HepG2 (cell line): Measurements from ENCODE around the gene GNG13.

Source experiments
- CBFB ChIP-seq: sonication (generic); formaldehyde crosslinking; IDR thresholded peaks from 2 replicates; pipeline ENCODE4 v1.4.0; 2020; ENCODE audit warnings: missing genetic modification reagents
- GABPA ChIP-seq, 2 experiments: IDR thresholded peaks; 2 replicates each; pipeline ENCODE4 v1.6.1; 2011 to 2016; ENCODE audit warnings: low read depth in 2 of 2, low read length in 1 of 2, missing biosample characterization in 1 of 2, missing genetic modification characterization in 1 of 2
- MAZ ChIP-seq, 2 experiments: sonication (generic) in 1 of 2; formaldehyde crosslinking in 1 of 2; IDR thresholded peaks; 2 replicates each; pipeline versions ENCODE4 v1.5.0 to v1.6.1; 2012 to 2020; ENCODE audit warnings: low read depth in 2 of 2, mild to moderate bottlenecking in 2 of 2, borderline replicate concordance in 1 of 2, improper control_type of control experiment in 1 of 2, low read length in 1 of 2, missing genetic modification reagents in 1 of 2, moderate library complexity in 1 of 2
- MYC ChIP-seq: sonication (generic); formaldehyde crosslinking; IDR thresholded peaks from 2 replicates; pipeline ENCODE4 v1.9.0; 2021; ENCODE audit warnings: missing genetic modification reagents, borderline replicate concordance
- POLR2AphosphoS2 ChIP-seq: IDR thresholded peaks from 2 replicates; pipeline ENCODE4 v1.6.1; 2011; ENCODE audit warnings: low read depth, low read length, improper control_type of control experiment
- POLR2AphosphoS5 ChIP-seq: IDR thresholded peaks from 2 replicates; pipeline ENCODE4 v1.6.1; 2012; ENCODE audit warnings: low read depth, low read length
- RAD21 ChIP-seq: fragments of 450-650 bp; formaldehyde crosslinking; IDR thresholded peaks from 2 replicates; pipeline ENCODE4 v1.5.0; 2020; ENCODE audit warnings: mild to moderate bottlenecking
- RARG ChIP-seq: sonication (generic); formaldehyde crosslinking; IDR thresholded peaks from 2 replicates; pipeline ENCODE4 v1.4.0; 2020; ENCODE audit warnings: low read depth, mild to moderate bottlenecking, missing genetic modification reagents
- ZNF460 ChIP-seq: sonication (generic); formaldehyde crosslinking; IDR thresholded peaks from 2 replicates; pipeline ENCODE4 v1.5.1; 2020; ENCODE audit warnings: missing genetic modification reagents, mild to moderate bottlenecking, borderline replicate concordance
- TF ChIP-seq, protein P1 (sequence below): sonication (generic); formaldehyde crosslinking; IDR thresholded peaks from 2 replicates; pipeline ENCODE4 v1.5.0; 2020; ENCODE audit warnings: mild to moderate bottlenecking, missing genetic modification reagents, moderate library complexity
- TF ChIP-seq, protein P2 (sequence below): sonication (generic); formaldehyde crosslinking; IDR thresholded peaks from 2 replicates; pipeline ENCODE4 v1.4.0; 2020; ENCODE audit warnings: missing genetic modification reagents
- TF ChIP-seq, protein P3 (sequence below), 2 experiments: sonication (generic) in 1 of 2; formaldehyde crosslinking in 1 of 2; IDR thresholded peaks; 2 replicates each; pipeline versions ENCODE4 v1.6.1 to v1.9.0; 2014 to 2022; ENCODE audit warnings: antibody characterized with exemption in 1 of 2, borderline replicate concordance in 1 of 2, inconsistent platforms in 1 of 2, low read depth in 1 of 2, missing genetic modification reagents in 1 of 2
- TF ChIP-seq, protein P4 (sequence below), 2 experiments: sonication (generic) in 1 of 2; formaldehyde crosslinking in 1 of 2; IDR thresholded peaks; 2 replicates each; pipeline versions ENCODE4 v1.5.1 to v1.6.1; 2011 to 2020; ENCODE audit warnings: borderline replicate concordance in 1 of 2, low read depth in 1 of 2, low read length in 1 of 2, mild to moderate bottlenecking in 1 of 2, missing genetic modification reagents in 1 of 2, moderate library complexity in 1 of 2

DNA sequence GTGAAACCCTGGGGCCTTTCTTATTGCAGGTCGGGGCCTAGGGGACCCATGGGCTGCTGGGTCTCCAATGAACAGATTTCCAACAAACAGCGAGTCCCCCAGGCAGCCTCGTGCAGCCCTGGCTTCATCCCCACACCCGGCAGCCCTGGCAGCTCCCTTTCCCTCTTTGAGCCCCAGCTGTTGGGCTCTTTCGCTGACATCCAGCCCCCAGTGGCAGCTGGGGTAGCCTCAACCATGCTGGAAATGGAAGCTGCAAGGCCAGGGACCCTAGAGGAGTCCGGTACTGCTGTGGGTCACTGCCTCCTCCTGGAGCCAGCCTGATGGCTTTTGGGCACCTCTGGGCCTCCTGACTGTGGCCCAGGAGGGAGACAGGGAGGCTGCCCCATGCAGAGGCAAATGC, 18.3 kb downstream of the GNG13 start:
- TF ChIP-seq POLR2AphosphoS5 (no peak), GABPA (IDR thresholded peaks at IDR 0.05; ENCODE audit: low read depth, low read length) (no peak), GABPA (CRISPR knock-in tag; IDR thresholded peaks at IDR 0.05; ENCODE audit: low read depth) (no peak), MAZ (IDR thresholded peaks at IDR 0.05; ENCODE audit: borderline replicate concordance, low read depth, low read length) (no peak), MAZ (CRISPR knock-in tag; IDR thresholded peaks at IDR 0.05; ENCODE audit: low read depth) (no peak), RAD21 (CRISPR knock-in tag) (no peak), MYC (CRISPR knock-in tag) (no peak), CBFB (CRISPR knock-in tag) (no peak), RARG (no peak), ZNF460 (CRISPR knock-in tag) (no peak), POLR2AphosphoS2 (no peak)
- TF ChIP-seq, protein P1, sequence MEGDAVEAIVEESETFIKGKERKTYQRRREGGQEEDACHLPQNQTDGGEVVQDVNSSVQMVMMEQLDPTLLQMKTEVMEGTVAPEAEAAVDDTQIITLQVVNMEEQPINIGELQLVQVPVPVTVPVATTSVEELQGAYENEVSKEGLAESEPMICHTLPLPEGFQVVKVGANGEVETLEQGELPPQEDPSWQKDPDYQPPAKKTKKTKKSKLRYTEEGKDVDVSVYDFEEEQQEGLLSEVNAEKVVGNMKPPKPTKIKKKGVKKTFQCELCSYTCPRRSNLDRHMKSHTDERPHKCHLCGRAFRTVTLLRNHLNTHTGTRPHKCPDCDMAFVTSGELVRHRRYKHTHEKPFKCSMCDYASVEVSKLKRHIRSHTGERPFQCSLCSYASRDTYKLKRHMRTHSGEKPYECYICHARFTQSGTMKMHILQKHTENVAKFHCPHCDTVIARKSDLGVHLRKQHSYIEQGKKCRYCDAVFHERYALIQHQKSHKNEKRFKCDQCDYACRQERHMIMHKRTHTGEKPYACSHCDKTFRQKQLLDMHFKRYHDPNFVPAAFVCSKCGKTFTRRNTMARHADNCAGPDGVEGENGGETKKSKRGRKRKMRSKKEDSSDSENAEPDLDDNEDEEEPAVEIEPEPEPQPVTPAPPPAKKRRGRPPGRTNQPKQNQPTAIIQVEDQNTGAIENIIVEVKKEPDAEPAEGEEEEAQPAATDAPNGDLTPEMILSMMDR (CRISPR knock-in tag): no peak
- TF ChIP-seq, protein P2, sequence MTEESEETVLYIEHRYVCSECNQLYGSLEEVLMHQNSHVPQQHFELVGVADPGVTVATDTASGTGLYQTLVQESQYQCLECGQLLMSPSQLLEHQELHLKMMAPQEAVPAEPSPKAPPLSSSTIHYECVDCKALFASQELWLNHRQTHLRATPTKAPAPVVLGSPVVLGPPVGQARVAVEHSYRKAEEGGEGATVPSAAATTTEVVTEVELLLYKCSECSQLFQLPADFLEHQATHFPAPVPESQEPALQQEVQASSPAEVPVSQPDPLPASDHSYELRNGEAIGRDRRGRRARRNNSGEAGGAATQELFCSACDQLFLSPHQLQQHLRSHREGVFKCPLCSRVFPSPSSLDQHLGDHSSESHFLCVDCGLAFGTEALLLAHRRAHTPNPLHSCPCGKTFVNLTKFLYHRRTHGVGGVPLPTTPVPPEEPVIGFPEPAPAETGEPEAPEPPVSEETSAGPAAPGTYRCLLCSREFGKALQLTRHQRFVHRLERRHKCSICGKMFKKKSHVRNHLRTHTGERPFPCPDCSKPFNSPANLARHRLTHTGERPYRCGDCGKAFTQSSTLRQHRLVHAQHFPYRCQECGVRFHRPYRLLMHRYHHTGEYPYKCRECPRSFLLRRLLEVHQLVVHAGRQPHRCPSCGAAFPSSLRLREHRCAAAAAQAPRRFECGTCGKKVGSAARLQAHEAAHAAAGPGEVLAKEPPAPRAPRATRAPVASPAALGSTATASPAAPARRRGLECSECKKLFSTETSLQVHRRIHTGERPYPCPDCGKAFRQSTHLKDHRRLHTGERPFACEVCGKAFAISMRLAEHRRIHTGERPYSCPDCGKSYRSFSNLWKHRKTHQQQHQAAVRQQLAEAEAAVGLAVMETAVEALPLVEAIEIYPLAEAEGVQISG: no peak
- TF ChIP-seq, protein P3, sequence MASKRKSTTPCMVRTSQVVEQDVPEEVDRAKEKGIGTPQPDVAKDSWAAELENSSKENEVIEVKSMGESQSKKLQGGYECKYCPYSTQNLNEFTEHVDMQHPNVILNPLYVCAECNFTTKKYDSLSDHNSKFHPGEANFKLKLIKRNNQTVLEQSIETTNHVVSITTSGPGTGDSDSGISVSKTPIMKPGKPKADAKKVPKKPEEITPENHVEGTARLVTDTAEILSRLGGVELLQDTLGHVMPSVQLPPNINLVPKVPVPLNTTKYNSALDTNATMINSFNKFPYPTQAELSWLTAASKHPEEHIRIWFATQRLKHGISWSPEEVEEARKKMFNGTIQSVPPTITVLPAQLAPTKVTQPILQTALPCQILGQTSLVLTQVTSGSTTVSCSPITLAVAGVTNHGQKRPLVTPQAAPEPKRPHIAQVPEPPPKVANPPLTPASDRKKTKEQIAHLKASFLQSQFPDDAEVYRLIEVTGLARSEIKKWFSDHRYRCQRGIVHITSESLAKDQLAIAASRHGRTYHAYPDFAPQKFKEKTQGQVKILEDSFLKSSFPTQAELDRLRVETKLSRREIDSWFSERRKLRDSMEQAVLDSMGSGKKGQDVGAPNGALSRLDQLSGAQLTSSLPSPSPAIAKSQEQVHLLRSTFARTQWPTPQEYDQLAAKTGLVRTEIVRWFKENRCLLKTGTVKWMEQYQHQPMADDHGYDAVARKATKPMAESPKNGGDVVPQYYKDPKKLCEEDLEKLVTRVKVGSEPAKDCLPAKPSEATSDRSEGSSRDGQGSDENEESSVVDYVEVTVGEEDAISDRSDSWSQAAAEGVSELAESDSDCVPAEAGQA (IDR thresholded peaks at IDR 0.05; ENCODE audit: low read depth): no peak
- TF ChIP-seq, protein P3 (CRISPR knock-in tag; IDR thresholded peaks at IDR 0.05; ENCODE audit: borderline replicate concordance): no peak
- TF ChIP-seq, protein P4, sequence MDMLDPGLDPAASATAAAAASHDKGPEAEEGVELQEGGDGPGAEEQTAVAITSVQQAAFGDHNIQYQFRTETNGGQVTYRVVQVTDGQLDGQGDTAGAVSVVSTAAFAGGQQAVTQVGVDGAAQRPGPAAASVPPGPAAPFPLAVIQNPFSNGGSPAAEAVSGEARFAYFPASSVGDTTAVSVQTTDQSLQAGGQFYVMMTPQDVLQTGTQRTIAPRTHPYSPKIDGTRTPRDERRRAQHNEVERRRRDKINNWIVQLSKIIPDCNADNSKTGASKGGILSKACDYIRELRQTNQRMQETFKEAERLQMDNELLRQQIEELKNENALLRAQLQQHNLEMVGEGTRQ (IDR thresholded peaks at IDR 0.05; ENCODE audit: low read depth, low read length): no peak
- TF ChIP-seq, protein P4 (CRISPR knock-in tag; IDR thresholded peaks at IDR 0.05; ENCODE audit: borderline replicate concordance): no peak
